NCI-H187 (cell line): ENCODE measurements around the gene TBC1D16.

ENCODE experiments used
- DNase-seq, 2 experiments: peaks; one replicate each; lab custom pipeline; 2025; lab: John Stamatoyannopoulos, UW

The TBC1D16 gene, protein sequence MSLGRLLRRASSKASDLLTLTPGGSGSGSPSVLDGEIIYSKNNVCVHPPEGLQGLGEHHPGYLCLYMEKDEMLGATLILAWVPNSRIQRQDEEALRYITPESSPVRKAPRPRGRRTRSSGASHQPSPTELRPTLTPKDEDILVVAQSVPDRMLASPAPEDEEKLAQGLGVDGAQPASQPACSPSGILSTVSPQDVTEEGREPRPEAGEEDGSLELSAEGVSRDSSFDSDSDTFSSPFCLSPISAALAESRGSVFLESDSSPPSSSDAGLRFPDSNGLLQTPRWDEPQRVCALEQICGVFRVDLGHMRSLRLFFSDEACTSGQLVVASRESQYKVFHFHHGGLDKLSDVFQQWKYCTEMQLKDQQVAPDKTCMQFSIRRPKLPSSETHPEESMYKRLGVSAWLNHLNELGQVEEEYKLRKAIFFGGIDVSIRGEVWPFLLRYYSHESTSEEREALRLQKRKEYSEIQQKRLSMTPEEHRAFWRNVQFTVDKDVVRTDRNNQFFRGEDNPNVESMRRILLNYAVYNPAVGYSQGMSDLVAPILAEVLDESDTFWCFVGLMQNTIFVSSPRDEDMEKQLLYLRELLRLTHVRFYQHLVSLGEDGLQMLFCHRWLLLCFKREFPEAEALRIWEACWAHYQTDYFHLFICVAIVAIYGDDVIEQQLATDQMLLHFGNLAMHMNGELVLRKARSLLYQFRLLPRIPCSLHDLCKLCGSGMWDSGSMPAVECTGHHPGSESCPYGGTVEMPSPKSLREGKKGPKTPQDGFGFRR

DNA sequence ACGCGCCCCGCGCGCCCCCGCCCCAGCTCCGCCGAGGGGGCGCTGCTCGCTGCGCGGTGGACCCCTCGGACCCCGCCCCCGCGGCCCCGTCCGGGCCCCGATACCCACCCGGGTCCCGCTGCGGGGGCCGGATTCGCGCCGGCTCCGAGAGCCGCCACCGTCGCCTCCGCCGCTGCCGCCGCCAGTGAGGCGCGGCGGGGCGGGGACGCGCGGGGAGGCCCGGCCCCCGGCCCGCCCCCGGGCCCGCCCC, at the start of gene TBC1D16:
Gene TBC1D16, minus strand, starts transcription at position 186 of the 250 bp plus-strand sequence. CDS start 22,325 bp downstream, outside the sequence.
- DNase-seq, result no peak

- no peak for DNase-seq
Measured at GRCh38 chr17:80084773-80085172, 49.1 kb upstream of the TBC1D16 start.

DNA sequence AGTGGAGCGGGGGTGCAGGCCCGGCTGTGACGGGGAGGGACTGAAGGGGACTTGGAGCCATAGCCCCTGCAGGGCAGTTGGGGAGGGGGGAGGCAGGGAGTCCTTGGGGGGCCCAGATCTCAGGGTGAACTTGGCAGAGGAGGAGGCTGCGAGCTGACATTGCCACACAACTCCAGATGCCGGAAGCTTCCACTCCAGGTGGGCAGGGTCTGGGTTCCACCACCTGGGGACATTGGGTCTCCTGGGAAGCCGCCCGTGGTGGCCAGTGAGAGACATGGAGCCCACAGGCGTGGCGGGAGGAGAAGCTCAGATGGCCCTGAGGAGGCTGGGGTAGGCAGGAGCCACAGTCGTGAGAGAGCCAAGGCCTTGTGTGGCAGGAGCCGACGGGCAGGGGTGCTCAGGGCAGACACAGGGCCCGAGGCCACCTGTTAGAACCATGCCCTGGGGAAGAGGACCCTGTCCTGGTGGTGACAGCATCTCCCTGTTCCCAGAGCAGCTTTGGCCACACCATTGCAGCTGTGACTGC, 47.5 kb upstream of the TBC1D16 start:
- no peak for DNase-seq

DNA sequence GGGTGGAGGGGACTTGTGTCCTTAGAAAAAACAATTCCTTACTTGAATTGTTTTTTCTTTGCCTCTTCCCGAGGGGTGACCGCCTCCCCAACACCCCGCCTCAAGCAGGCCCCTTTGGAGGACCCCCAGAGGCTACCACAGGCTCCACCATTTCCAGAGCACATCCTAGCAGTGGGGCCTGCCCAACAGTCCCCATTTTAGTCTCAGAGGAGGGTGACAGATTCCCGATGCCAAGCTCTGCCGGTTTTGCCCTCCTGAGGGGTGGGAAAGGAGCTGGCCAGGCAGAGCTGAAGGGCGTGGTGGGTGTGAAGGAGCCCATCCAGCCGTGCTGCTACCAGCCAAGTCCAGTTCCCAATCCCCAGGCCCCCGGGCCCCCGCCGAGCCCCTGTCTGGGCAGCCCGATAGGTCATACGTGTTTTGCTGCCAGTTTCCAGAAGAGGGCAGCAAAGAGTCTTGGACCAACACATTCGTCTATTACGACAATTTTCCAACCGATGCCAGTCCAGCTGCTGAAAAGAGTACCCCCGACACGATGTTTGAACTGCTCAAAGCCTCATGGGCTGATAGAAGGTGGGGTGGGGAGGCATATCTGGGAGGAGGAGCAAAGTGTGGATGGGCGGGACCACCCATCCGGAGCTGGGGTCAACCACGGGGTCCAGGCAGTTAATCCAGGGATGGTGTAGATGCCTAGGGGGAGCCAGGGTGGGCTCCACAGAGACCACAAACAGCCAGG, 46.9 kb upstream of the TBC1D16 start:
- peak; percentile 27 to 56 for DNase-seq

GRCh38 chr17:80081596-80081995, 45.9 kb upstream of the TBC1D16 start:
- no peak for DNase-seq

DNA sequence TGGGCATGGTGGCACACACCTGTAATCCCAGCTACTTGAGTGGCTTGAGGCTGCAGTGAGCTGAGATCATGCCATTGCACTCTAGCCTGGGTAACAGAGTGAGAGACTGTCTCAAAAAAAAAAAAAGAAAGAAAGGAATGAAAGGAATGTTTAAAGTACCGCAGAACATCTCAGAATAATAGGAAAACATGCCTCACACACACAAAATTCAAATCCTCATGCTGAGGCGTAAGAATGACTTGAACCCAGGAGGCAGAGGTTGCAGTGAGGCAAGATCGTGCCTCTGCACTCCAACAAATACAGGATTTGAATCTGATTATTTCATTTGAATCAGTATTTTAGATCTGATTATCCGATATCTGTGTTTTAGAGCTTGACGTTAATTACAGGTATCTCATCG, 44.4 kb upstream of the TBC1D16 start:
- DNase-seq, result no peak

GRCh38 chr17:80072410-80072809, 36.7 kb upstream of the TBC1D16 start:
- no peak for DNase-seq

- DNase-seq, result no peak
Measured at GRCh38 chr17:80071116-80071841, 35.6 kb upstream of the TBC1D16 start.

DNA sequence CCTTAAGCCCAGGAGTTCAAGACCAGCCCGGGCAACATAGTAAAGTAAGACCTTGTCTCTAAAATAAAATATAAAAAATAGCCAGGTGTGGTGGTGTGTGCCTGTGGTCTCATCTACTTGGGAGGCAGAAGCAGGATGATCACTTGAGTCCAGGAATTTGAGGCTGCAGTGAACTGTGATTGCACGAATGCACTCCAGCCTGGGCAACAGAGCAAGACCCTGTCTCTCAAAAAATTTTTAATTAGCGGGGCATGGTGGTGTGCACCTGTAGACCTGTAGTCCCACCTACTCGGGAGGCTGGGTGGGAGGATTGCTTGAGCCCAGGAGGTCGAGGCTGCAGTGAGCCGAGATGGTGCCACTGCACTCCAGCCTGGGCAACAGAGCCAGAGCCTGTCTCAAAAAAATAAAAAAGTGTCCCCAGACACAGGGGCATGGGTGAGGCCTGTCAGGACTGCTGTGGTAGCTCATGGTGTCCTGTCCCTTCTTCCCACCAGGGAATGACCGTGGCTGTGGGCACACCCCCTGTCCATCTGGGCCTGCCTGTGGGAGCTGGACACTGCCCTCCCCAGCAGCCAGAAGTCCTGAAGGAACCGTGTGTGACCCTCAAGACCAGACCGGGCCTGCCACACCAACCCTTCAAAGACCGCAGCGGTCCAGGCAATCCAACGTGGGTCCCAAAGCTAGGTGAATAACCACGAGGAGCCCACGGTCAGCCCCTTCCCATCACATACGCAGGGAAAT, 34.9 kb upstream of the TBC1D16 start:
- no peak for DNase-seq

GRCh38 chr17:80068301-80069222, 32.9 kb upstream of the TBC1D16 start:
- DNase-seq, result no peak

DNA sequence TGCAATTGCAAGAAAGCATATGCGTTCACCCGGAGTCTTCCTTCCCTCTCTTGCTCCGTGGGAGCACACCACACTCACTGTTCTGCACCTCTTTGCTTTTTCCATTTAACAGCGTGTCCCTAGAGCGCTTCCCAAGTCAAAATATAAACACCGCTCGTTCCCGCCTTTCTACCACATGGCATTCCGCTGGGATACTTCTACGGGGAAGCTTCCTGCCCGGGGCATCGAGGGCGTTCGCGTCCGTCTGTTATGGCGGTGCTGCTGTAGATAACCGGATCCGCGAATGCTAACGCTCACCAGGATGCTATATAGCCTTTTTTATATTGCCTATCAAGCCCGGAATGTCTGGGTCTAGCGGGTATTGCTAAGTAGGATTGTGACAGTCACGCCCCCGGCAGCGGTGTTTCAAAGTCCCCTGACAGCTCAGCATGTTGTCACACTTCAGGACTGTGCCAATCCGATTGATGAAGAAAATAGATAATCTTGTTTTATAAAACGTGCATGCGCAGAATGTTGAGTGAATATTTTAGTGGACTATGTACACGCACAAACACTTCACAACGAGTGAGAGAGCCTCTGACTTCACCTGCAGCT, 31.8 kb upstream of the TBC1D16 start:
- no peak for DNase-seq

DNA sequence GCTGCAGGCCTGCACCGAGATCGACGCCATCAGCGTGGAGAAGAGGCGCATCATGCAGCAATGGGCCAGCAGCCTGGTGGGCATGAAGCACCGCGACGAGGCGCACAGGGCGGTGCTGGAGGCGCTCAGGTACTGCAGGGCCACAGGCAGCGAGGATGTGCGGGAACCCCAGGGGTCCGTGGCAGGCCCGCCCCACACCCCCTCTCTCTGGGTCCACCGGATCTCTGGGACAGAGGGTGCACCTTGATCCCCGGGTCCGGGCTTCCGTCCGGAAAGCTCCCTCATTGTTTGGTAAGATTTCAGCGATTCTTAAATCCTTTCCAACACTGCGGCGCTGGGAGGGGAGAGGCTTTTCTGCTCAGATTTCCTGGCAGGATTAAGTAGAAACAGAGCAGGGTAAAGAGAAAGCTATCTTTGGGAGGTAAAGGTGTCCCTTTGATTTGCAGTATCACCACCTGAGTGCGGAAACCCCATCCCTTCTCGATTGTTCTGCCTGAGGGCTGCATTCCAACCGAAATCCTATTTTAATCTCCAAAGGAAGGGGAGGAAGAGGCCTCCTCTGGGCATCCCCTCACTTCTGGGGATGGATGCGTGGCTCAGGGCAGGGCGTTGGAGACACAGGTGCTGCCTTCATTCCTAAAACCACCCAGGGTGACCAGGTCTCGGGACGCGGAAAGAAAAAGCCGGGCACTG, 30.0 kb upstream of the TBC1D16 start:
- DNase-seq, result no peak

GRCh38 chr17:80064696-80065095, 29.0 kb upstream of the TBC1D16 start:
- DNase-seq, result no peak

DNA sequence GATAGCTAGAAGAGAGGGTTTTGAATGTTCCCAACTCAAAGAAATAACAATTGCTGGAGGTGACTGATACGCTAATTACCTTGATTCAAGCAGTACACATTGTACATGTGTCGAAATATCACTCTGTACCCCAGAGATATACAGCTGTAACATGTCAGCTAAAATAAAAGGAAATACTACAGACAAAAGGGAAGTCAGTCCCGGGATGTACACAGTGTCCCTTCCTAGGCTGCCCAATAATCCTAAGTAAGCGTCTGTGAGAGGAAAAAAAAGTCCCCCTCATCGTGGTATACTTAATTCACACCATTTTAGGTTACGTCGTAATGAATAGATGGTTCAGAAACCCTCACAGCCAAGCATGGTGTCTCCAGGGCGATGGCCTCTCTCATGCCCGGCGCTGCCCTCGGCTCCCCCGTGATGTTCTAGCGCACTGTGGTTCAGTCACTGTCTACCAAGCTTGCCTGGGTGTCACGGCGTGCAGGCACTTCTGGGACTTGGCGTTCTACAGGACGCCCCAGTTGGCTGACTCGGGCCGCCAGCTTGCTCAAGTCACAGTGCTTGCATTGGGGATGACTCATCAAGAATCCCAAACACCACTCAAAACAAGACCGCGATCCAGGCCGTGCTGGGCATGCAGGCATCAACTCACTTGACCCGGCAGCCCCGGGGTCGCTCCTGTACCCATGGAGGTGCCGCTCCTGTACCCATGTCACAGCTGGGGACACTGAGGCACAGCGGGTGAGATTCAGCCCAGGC, 28.3 kb upstream of the TBC1D16 start:
- no peak for DNase-seq

DNA sequence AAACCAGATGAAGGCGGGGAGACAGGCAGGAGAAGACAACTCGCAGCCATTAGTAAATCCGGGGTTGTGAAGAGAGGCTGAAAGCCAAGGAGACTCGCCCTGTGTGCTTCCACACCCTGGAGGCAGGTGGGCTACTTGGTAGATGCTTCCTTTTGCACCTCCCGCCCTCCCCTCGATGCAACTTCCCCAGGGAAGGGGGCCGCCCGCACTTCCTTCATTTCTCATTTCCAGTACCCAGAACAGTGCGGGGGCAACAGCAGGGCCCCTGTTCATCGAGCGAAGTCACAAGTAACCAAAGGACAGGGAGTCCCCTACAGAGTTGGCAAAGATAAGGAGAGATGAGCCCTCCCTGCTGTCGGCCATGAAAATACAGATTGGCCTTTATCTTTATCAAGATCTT, 25.7 kb upstream of the TBC1D16 start:
- no peak for DNase-seq

DNA sequence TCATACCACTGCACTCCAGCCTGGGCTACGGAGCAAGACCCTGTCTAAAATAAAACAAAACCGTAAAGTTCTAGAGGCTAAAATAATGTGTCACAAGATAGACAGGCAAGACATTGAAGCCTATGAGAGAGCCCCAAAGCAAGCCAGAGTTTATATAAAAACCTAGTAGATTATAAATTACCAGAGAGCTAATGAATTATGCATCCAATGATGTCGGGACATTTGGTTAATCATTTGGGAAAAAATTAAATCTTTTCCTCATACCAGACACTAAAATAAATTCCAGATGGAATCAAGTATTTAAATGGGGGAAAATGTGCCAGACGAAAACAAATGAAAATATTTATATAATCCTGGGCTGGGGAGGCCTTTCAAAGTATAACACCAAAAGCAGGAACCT, 25.0 kb upstream of the TBC1D16 start:
- DNase-seq, result no peak

DNA sequence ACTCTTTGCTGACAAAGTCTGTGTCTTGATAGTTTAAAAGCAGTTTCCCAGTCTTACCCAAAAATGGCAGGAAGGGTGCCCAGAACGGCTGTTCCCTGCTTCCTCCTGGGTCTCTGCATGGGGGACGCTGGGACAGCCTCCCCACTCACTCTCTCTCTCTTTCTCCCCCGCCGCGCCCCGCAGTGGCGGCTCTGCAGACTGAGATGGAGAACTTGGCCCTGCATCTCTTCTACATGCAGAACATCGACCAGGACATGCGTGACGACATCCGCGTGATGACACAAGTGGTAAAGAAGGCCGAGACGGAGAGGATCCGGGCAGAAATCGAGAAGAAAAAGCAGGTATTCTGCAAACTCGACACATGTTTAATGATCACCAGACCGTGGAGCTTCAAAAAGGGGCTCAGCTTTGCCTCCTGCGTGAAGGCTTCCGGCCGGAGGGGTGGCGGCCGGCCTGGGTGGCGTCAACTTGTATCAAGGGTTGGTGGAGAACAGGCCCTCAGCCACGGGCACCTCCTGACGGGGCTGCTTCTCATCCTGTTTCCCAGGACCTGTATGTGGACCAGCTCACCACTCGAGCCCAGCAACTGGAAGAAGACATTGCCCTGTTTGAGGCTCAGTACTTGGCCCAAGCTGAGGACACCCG, 22.8 kb upstream of the TBC1D16 start:
- DNase-seq, result no peak

- DNase-seq, result no peak
Measured at GRCh38 chr17:80055597-80055996, 19.9 kb upstream of the TBC1D16 start.
